GM12865 (cell line): ENCODE measurements around the gene CDH20.
"Not testable (repeated sequence)": the region's sequence is repeated elsewhere in the genome, so short reads cannot be mapped to it uniquely, and the experiment has no call there.

Experiments used
- DNase-seq: peaks from one replicate; pipeline ENCODE4 v3.0.0; 2010; ENCODE audit warnings: low read depth
- H3K4me3 ChIP-seq: 2 replicates; pipeline ENCODE4 v1.5.1; 2011; ENCODE audit warnings: mild to moderate bottlenecking, low read depth, low read length, control low read depth
- TF ChIP-seq, protein P1 (sequence below): IDR thresholded peaks from 2 replicates; pipeline ENCODE4 v1.5.1; 2011; ENCODE audit warnings: low read length, control low read depth, low read depth, inconsistent platforms; ENCODE audit not compliant: insufficient read depth; ENCODE audit errors: missing control alignments

Gene CDH20

DNA sequence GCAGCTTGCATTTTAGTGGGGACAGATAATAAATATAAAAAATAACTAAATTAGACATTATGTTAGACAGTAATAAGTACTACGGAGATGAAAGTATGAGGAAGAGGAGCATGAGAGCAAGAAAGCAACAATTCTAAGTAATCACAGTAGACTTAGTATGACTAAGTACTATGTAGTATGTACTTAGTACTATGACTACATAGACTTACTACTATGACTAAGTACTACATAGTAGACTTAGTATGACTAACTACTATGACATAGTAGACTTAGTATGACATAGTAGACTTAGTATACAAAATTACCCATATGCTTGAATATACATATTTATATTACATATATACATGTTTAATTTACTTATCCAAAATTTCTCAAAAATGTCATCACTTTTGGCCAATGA lies 29.3 kb downstream of the CDH20 start:
- no peak for DNase-seq
- no peak overlapping the region for H3K4me3 ChIP-seq
- TF ChIP-seq, protein P1, sequence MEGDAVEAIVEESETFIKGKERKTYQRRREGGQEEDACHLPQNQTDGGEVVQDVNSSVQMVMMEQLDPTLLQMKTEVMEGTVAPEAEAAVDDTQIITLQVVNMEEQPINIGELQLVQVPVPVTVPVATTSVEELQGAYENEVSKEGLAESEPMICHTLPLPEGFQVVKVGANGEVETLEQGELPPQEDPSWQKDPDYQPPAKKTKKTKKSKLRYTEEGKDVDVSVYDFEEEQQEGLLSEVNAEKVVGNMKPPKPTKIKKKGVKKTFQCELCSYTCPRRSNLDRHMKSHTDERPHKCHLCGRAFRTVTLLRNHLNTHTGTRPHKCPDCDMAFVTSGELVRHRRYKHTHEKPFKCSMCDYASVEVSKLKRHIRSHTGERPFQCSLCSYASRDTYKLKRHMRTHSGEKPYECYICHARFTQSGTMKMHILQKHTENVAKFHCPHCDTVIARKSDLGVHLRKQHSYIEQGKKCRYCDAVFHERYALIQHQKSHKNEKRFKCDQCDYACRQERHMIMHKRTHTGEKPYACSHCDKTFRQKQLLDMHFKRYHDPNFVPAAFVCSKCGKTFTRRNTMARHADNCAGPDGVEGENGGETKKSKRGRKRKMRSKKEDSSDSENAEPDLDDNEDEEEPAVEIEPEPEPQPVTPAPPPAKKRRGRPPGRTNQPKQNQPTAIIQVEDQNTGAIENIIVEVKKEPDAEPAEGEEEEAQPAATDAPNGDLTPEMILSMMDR, result no peak

DNA sequence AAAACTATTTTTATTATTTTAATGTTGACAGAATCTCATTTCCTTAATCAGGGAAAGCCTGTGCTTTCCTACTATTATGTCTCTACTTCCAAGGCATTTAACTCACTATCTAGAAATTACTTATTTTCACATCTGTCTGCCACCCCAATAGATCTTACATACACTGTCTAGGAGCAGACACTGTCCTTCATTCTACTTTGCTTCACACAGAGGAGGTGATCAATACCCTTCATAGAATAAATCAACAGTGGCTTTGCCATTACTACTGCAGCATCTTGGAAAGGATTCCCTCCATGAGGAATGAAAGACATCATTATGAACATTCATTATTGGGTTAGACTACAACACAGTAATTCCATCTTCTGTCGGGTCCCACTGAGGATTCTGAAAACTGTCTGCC lies 31.7 kb downstream of the CDH20 start:
- DNase-seq, result no peak
- TF ChIP-seq, protein P1, result no peak
- H3K4me3 ChIP-seq, result no peak overlapping the region

DNA sequence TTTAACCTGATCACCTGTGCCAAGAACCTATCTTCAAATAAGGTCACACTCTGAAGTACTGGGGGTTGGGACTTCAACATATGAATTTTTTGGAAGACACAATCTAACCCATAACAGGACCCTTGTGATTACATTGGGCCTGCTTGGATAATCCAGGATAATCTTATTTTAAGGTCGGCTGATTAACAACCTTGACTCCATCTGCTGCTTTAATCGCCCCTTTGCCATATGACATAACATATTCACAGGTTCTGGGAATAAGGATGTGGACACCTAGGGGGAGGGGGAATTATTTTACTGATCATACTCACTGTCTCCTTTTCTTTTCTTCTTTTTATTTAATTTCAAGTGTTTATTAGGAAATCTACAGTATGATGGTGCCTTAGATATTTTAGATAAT lies 34.8 kb downstream of the CDH20 start:
- H3K4me3 ChIP-seq, result no peak overlapping the region
- DNase-seq, result no peak
- TF ChIP-seq, protein P1, result no peak

DNA sequence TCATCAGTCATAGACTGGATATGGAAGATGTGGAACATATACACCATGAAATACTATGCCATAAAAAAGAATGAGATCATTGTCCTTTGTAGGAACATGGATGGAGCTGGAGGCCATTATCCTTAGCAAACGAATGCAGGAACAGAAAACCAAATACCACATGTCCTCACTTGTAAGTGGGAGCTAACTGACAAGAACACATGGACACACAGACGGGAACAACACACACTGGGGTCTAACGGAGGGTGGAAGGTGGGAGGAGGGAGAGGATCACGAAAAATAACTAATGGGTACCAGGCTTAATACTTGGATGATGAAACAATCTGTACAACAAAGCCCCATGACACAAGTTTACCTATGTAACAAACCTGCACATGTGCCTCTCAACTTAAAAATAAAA lies 36.4 kb downstream of the CDH20 start:
- not testable (repeated sequence) for DNase-seq, H3K4me3 ChIP-seq

DNA sequence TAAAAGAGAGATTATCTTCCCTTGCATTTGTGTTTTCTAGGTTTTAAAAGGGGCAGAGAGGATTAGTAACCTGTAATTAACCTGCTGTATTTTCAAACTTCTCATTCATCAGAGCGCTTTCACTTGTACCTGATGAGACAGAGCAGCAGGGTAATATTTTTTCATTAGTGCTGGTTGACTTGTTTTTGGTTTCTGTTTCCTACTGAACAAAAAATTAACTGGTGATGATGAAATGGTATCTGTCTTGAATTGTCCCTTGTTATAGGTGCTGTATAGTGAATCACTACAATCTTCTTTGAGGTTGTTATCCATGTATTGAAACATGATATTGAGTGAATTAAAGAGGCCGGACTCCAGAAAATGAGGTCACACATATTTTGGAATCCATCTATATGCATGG lies 37.9 kb downstream of the CDH20 start:
- no peak for DNase-seq
- no peak overlapping the region for H3K4me3 ChIP-seq
- TF ChIP-seq, protein P1, result no peak

DNA sequence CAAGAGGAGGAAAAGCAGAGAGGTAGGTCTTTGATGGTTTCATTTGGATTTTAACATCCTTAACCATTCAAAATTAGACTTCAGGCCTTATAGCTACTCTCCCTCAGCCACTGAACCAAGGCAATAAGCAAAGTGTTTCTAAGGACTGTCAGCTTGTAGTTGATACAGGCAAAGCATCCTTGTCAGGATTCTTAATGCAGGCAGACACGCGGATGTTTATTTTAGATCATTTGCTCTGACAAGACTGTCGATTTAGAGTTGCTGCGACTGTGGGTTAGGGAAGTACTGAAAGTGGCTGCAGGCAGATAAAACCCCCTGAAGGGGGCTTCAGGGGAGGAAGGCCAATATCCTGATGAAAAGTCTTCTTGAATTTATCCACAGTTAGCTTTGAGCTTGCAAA lies 46.6 kb downstream of the CDH20 start:
- H3K4me3 ChIP-seq, result no peak overlapping the region
- no peak for DNase-seq
- TF ChIP-seq, protein P1, result no peak

DNA sequence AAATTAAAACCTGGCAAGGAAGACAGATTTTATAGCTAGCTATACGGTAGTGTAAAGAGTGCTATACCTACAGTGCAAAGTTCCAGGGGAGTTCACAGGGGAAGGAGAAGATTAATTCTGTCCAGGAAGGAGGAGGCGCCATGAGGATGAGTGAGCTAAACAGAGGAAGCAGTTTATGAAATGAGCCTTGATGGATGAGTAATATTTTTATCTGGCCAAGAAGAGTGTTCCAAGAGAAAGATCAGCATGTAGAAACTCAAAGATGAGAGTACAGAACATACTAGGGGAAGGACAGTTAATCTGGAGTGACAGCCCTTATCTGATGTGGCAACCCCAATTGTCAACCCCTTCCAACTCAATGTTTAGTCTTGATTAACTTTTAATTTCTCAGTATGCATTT lies 54.8 kb downstream of the CDH20 start:
- no peak overlapping the region for H3K4me3 ChIP-seq
- no peak for DNase-seq
- TF ChIP-seq, protein P1, result no peak

DNA sequence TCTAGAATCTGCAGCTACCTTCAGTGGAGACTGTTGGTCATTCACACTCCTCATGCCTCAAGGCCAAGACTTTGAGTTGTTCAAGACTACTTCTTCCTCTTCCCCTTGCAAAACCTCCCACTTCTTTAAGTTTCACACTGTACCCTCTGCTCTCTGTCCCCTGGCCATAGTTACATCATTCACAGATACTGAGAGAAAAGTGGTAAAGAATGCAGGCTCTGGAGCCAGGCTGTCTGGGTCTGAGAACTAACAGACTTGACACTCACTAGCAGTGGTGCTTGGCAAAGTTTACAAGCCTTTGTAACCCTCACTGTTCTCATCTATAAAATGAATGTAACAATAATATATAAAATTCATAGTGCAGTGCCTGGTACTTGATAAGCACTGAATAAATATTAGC lies 61.8 kb downstream of the CDH20 start:
- TF ChIP-seq, protein P1, result no peak
- no peak for DNase-seq
- H3K4me3 ChIP-seq, result no peak overlapping the region
